Gastroesophageal sphincter (tissue), 4 donors: ENCODE data around the gene POLR1B. TPM values are rescaled to one million over a fixed set of nuclear protein-coding genes. Genes with fewer than 3 reads are reported as not detected.
"Not testable (repeated sequence)": the region's sequence is repeated elsewhere in the genome, so short reads cannot be mapped to it uniquely, and the experiment has no call there.

Experiments used
- ATAC-seq: fragments of 150-250 bp; one replicate; pipeline ENCODE4 v1.9.1; 2016; ENCODE audit warnings: mild to moderate bottlenecking, moderate library complexity
- H3K27ac ChIP-seq, 4 donors: fragments of 200-600 bp; sonication (generic) in 3 of 4; 1 replicate in 3 of 4; 2 replicates in 1 of 4; pipeline ENCODE4 v1.5.1; 2016 to 2019
- H3K27me3 ChIP-seq: fragments of 200-600 bp; sonication (generic); one replicate; pipeline ENCODE4 v1.5.1; 2019
- H3K36me3 ChIP-seq, 2 donors: fragments of 200-600 bp; sonication (generic); one replicate each; pipeline ENCODE4 v1.5.1; 2019; ENCODE audit warnings: control low read depth in 1 of 2
- H3K4me1 ChIP-seq, 3 donors: fragments of 200-600 bp; sonication (generic); 1 replicate in 2 of 3; 2 replicates in 1 of 3; pipeline ENCODE4 v1.5.1; 2016 to 2019; ENCODE audit warnings: control low read depth in 2 of 3
- H3K4me3 ChIP-seq, 2 donors: fragments of 200-600 bp; sonication (generic); one replicate each; pipeline ENCODE4 v1.5.1; 2019; ENCODE audit warnings: mild to moderate bottlenecking in 1 of 2, moderate library complexity in 1 of 2
- H3K9me3 ChIP-seq, 3 donors: fragments of 200-600 bp; sonication (generic); one replicate each; pipeline ENCODE4 v1.5.1; 2017 to 2019; ENCODE audit warnings: control low read depth in 2 of 3
- CTCF ChIP-seq, 4 experiments: fragments of 200-600 bp in 2 of 4; fragments of 450-650 bp in 2 of 4; sonication (generic) in 1 of 4; IDR thresholded peaks; one replicate each; pipeline ENCODE4 v1.5.1; 2017 to 2019; ENCODE audit warnings: antibody characterized with exemption in 4 of 4, mild to moderate bottlenecking in 2 of 4, moderate library complexity in 2 of 4
- EP300 ChIP-seq: sonication (generic); formaldehyde crosslinking; IDR thresholded peaks from one replicate; pipeline ENCODE4 v1.6.1; 2017; ENCODE audit warnings: antibody characterized with exemption, mild to moderate bottlenecking
- POLR2A ChIP-seq, 2 donors: fragments of 450-650 bp; IDR thresholded peaks; one replicate each; pipeline ENCODE4 v1.6.1; 2017; ENCODE audit warnings: antibody characterized with exemption in 2 of 2, mild to moderate bottlenecking in 2 of 2, moderate library complexity in 1 of 2
- POLR2AphosphoS5 ChIP-seq: sonication (generic); formaldehyde crosslinking; IDR thresholded peaks from one replicate; pipeline ENCODE4 v1.6.1; 2017; ENCODE audit warnings: antibody characterized with exemption
- whole genome bisulfite sequencing, 2 donors: methylation state at CpG; one replicate each; pipeline ENCODE4 v1.1.5; 2018; ENCODE audit warnings: low coverage in 1 of 2; 5-methylcytosine and 5-hydroxymethylcytosine counted together
- total RNA-seq, 4 donors: library from RNA; depleted of rRNA; stranded (reverse); fragments of >200 nt; gene quantifications; one replicate each; pipeline ENCODE4 v1.1.0, GENCODE V29; 2016

POLR1B gene
- total RNA-seq, 4 donors from 2014 or later: 11.7 to 21.5 (median 13.3) TPM

GRCh38 chr2:112615051-112615450 lies 72.8 kb downstream of the POLR1B start:
- H3K36me3 ChIP-seq: no peaks in the 10 kb centered on the region
- no peaks in the 10 kb centered on the region for H3K4me1 ChIP-seq
- H3K9me3 ChIP-seq: no peaks in the 10 kb centered on the region
- TF ChIP-seq POLR2A (IDR thresholded peaks at IDR 0.05): no peak
- TF ChIP-seq CTCF (IDR thresholded peaks at IDR 0.05): no peak
- no peak for TF ChIP-seq EP300
- TF ChIP-seq POLR2AphosphoS5: no peak
- WGBS, 2 donors: 93% methylated on average over 6 of the region's 8 CpGs; no CpG with 5 or more reads in 1 of the 2 donors
- no peaks in the 10 kb centered on the region for H3K27me3 ChIP-seq
- H3K27ac ChIP-seq: no peak overlapping the region
- H3K4me3 ChIP-seq: no peak overlapping the region
- no peak for ATAC-seq

GRCh38 chr2:112615798-112616197 lies 73.5 kb downstream of the POLR1B start:
- not testable (repeated sequence) for H3K27ac ChIP-seq, H3K4me1 ChIP-seq, H3K4me3 ChIP-seq, H3K27me3 ChIP-seq, H3K9me3 ChIP-seq, H3K36me3 ChIP-seq, ATAC-seq
- 88 to 100% methylated on average over 1 to 2 of the region's 2 CpGs for WGBS, 2 donors

DNA sequence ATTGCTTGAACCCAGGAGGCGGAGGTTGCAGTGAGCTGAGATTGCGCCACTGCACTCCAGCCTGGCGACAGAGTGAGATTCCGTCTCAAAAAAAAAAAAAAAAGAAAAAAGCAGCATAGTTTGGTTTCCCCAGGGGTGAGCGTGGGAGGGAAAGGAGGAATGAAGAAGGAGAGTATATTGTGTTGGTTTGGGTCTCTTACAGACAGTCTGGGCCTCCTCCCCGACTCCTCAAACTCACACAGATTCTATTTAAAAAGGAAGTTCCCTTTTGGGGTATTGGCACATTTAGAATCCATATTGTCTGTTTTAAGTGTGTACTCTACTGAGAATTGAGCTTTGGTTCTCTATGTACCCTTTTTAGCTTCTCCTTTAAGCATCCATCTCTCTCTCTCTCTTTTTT lies 76.1 kb downstream of the POLR1B start:
- H3K9me3 ChIP-seq: no peaks in the 10 kb centered on the region
- H3K4me1 ChIP-seq: no peaks in the 10 kb centered on the region
- ATAC-seq: no peak
- no peak overlapping the region for H3K4me3 ChIP-seq
- no peak overlapping the region for H3K27ac ChIP-seq
- no peak for TF ChIP-seq POLR2AphosphoS5
- no peak for TF ChIP-seq CTCF (IDR thresholded peaks at IDR 0.05)
- TF ChIP-seq POLR2A (IDR thresholded peaks at IDR 0.05): no peak
- 50 to 85% methylated on average over 1 to 5 of the region's 6 CpGs for WGBS, 2 donors
- H3K27me3 ChIP-seq: no peaks in the 10 kb centered on the region
- H3K36me3 ChIP-seq: no peaks in the 10 kb centered on the region

- H3K4me1 ChIP-seq: peaks cover 0 to 7% (median 6%) of the 10 kb centered on the region in 3 donors
- no peaks in the 10 kb centered on the region for H3K36me3 ChIP-seq
- TF ChIP-seq CTCF (IDR thresholded peaks at IDR 0.05) (no peak), POLR2A (IDR thresholded peaks at IDR 0.05) (no peak), POLR2AphosphoS5 (no peak), EP300 (no peak)
- no peaks in the 10 kb centered on the region for H3K9me3 ChIP-seq
- ATAC-seq: no peak
- WGBS, 2 donors: 72 to 78% methylated on average over 15 to 20 of the region's 22 CpGs
- no peaks in the 10 kb centered on the region for H3K27me3 ChIP-seq
- peak overlapping the region in 2 of 4 donors; percentile 33 to 64 for H3K27ac ChIP-seq
- no peak overlapping the region for H3K4me3 ChIP-seq
Observed at GRCh38 chr2:112621790-112622527, 79.7 kb downstream of the POLR1B start.

DNA sequence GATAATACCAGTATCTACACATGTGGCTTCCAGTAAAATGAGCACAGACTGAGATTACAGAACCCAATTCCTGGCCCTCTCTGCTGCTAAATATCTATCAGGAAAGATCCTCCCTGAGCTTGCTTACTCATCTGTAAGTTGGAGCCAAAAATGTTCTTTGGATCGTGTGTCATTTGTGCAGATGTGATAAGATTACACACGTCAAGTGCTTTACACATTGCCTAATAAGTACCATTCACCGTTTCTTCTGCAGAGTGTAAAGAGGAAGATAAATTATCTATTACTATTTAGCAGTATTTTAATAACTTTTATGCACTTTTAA lies 80.2 kb downstream of the POLR1B start:
- Histone ChIP-seq H3K4me1 (peaks cover 0 to 12% (median 6%) of the 10 kb centered on the region in 3 donors), H3K27me3 (no peaks in the 10 kb centered on the region), H3K9me3 (no peaks in the 10 kb centered on the region), H3K27ac (peak overlapping the region in 2 of 4 donors; percentile 33 to 64), H3K36me3 (no peaks in the 10 kb centered on the region), H3K4me3 (no peak overlapping the region)
- peak; percentile 69 for ATAC-seq
- no peak for TF ChIP-seq POLR2A (IDR thresholded peaks at IDR 0.05)
- TF ChIP-seq CTCF (IDR thresholded peaks at IDR 0.05): no peak
- no peak for TF ChIP-seq EP300
- WGBS, 2 donors: 22 to 62% methylated on average over 3 of the region's 3 CpGs
